ENCODE data around the gene DNAJB6.
"Not testable (repeated sequence)": the region's sequence is repeated elsewhere in the genome, so short reads cannot be mapped to it uniquely, and the experiment has no call there.

The DNAJB6 gene

GRCh38 chr7:157329447-157329846 is 7.4 kb upstream of the DNAJB6 start:
- no peak for DNase-seq

- not testable (repeated sequence) for DNase-seq
These were observed 6.2 kb upstream of the DNAJB6 start for GRCh38 chr7:157330567-157330966.

GRCh38 chr7:157331049-157331448 is 5.8 kb upstream of the DNAJB6 start:
- not testable (repeated sequence) for DNase-seq

- DNase-seq: no peak
These were observed 1.6 kb upstream of the DNAJB6 start for GRCh38 chr7:157335236-157335635.

- no peak for DNase-seq
These were observed 817 bp upstream of the DNAJB6 start for GRCh38 chr7:157335991-157336382.

GRCh38 chr7:157337316-157338149 is 729 bp downstream of the DNAJB6 start:
- DNase-seq: peak; percentile 62

- DNase-seq: peak; percentile 59
These were observed 3.2 kb downstream of the DNAJB6 start for GRCh38 chr7:157339777-157340677.

GRCh38 chr7:157347217-157347904 is 10.6 kb downstream of the DNAJB6 start:
- DNase-seq: no peak

- DNase-seq: no peak
These were observed 11.7 kb downstream of the DNAJB6 start for GRCh38 chr7:157348548-157348947.

GRCh38 chr7:157352516-157352915 is 15.7 kb downstream of the DNAJB6 start:
- DNase-seq: no peak

- DNase-seq: no peak
These were observed 19.1 kb downstream of the DNAJB6 start for GRCh38 chr7:157355784-157356511.

- no peak for DNase-seq
These were observed 20.6 kb downstream of the DNAJB6 start for GRCh38 chr7:157357129-157358040.

- DNase-seq: no peak
These were observed 21.4 kb downstream of the DNAJB6 start for GRCh38 chr7:157358041-157358752.

- DNase-seq: no peak
These were observed 21.9 kb downstream of the DNAJB6 start for GRCh38 chr7:157358753-157359096.

- no peak for DNase-seq
These were observed 22.8 kb downstream of the DNAJB6 start for GRCh38 chr7:157359581-157359980.

- no peak for DNase-seq
These were observed 23.8 kb downstream of the DNAJB6 start for GRCh38 chr7:157360483-157361025.

GRCh38 chr7:157361537-157361936 is 24.7 kb downstream of the DNAJB6 start:
- no peak for DNase-seq

GRCh38 chr7:157362729-157363128 is 25.9 kb downstream of the DNAJB6 start:
- DNase-seq: no peak

GRCh38 chr7:157366722-157367121 is 29.9 kb downstream of the DNAJB6 start:
- no peak for DNase-seq

- DNase-seq: no peak
These were observed 32.2 kb downstream of the DNAJB6 start for GRCh38 chr7:157368955-157369354.

- no peak for DNase-seq
These were observed 33.9 kb downstream of the DNAJB6 start for GRCh38 chr7:157370742-157371141.

Measured in stimulated activated naive CD4-positive, alpha-beta T cell treated with Interleukin-2 at 50 U/mL for 16 hours (primary cell).